ENCODE results near the gene PRKCI.
"Not testable (repeated sequence)": the region's sequence is repeated elsewhere in the genome, so short reads cannot be mapped to it uniquely, and the experiment has no call there.

The PRKCI gene

DNA sequence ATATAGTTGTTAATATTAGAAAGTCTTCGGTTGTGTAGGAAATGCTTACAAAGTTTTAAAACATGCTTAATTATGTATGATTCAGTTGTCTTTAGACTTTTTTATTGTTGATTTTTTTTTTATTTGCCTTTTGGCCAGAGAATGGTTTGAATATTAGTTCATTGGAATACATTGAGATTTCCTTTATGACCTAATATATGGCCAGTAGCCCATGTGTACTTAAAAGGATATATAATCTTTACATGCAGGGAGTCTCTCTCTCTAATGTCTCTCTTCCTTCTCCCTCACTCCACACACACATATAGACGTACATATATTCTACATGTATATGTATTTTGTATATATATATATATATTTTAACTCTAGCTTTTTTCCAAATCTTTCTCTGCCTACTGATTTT, 68.0 kb downstream of the PRKCI start:
- DNase-seq (ENCODE audit: low spot score), result no peak

DNA sequence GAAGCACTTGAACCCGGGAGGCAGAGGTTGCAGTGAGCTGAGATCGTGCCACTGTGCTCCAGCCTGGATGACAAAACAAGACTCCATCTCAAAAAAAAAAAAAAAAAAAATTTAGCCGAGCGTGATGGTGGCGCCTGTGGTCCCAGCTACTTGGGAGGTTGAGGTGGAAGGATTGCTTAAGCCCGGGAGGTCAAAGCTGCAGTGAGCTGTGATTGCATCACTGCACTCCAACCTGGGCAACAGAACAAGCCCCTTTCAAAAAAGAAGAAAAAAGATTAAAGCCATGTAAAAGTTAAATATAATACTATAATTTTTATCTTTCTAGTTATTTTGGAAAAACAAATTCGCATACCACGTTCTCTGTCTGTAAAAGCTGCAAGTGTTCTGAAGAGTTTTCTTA, 73.4 kb downstream of the PRKCI start:
- no peak for DNase-seq (ENCODE audit: low spot score)

DNA sequence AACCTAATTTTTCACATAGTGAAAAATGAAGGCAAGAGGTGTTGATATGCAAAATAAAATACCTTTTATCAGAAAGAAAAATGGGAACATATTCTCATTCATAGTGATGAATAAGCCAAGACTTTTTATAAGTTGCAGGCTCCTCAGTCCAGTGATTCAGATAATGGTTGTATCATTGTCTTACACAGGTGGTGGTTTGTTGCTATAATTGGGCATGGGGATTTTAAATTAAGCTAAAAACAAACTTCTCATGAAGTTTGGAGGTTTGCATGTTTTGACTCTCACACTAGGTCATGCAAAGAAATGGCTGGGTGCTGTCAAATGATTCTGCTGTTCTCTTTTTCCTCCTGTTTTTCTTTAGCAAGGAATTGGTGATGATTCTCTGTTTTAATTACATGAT, 74.5 kb downstream of the PRKCI start:
- DNase-seq (ENCODE audit: low spot score), result no peak

DNA sequence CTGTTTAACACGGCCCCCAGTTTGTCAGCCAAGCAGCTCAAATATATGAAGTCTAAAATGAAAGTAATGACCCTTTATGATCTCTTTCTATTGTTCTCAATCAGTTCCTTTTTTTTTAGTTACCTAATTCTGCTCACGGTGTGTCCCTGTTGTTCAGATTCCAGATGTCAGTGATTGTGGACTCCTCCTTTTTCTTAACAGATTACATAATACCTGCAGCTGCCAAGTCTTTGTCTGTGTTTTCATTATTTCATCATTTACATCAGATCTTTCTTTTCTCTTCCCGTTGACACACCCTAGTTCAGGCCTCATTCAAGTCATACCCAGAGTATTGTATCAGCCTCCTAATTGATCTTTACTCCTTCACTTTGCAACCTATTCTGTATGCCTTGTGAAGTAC, 79.2 kb downstream of the PRKCI start:
- DNase-seq (ENCODE audit: low spot score), result no peak

DNA sequence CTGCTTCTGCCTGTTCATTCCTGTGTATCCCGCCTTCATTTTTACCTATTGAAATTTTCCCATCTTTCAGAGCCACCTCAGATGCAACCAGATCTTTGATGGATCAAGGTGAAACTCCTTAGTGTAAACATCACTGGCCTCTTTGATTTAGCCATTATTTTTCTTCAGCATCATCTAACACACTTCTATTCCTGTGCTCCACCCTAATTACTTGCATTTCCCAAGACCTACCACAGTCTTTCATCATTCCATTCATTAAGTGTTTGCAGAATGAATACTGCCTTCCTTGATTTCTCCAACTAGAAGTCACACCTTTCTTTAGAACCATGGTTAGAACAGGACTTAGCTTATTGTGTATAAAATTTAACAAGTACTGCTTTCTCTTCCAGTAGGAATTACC, 79.8 kb downstream of the PRKCI start:
- no peak for DNase-seq (ENCODE audit: low spot score)

DNA sequence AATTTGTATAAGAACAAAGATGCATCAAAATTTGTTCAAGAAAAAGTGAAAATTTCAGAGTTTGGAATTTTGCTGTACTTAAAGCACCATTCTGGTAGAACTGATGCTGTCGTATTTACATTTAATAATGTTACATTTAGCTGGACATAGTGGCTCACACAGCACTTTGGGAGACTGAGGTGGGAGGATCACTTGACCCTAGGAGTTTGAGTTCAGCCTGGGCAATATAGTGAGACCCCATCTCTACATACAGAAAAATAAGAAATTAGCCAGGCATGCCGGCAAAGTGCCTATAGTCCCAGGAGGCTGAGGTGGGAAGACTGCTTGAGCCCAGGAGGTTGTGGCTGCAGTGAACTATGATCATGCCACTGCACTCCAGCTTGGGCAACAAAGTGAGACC, 83.8 kb downstream of the PRKCI start:
- no peak for DNase-seq (ENCODE audit: low spot score)

DNA sequence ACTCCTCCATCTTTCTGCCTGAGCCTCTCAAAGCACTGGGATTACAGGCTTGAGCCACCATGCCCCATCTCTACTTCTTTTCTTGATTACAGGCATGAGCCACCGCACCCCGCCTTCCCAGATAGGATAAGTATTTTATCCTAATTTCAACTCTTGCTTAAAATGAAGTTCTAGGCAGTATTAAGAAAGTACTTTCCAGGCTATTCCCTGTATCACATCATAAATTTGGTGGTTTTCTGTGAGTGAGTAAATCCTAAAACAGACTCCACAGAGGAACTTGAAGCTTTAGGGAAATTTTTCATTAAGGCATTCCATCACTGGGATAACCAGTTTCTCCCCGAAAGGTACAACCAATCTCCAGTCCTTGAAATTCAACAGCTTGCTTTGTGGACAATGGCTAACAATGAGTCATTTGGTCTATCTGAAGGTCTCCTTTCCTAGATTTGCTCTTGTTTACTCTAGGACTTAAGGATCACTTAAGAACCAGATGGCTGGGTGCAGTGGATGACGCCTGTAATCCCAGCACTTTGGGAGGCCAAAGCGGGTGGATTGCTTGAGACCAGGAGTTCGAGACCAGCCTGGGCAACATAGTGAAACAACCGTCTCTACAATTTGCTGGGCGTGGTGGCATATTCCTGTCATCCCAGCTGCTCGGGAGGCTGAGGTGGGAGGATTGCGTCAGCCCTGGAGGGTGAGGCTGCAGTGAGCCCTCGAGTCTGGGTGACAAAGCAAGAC, 85.6 kb downstream of the PRKCI start:
- DNase-seq (ENCODE audit: low spot score), result no peak

DNA sequence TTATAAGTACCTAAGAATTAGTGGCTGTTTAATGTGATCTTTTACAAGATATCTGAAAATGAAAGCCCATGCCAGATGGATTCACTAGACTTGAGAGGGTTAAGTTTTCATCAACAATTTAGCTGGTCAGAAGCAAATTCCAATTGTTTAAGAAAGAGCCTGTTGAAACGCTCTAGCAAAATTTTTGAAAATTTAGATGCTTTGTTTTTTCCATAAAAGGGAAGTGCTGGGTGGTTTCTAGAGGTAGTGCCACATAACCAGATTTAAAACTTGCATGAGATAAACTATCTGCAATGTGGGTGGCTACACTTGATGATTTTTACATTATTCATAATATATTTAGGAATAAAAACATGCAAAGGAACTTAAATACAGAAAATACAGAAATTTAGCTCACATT, 86.8 kb downstream of the PRKCI start:
- no peak for DNase-seq (ENCODE audit: low spot score)

DNA sequence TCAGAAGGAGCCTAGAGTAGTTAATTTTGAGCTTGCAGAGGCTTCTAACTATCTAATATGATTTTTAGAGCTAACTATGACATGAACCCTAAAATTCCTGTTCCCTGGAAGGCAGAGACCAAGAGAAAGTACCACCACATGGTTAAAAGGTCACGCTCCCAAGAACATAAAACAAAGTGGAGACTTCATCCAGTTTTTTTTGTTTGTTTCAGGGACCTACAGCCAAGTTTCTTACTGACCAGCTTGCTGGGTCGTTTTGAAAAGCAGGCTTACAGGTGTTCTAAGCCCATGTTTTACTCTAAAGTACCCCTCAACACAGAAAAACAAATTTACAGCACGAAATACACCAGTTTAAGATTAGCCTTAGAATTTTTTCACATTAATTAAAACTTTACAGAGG, 95.7 kb downstream of the PRKCI start:
- DNase-seq (ENCODE audit: low spot score), result no peak

DNA sequence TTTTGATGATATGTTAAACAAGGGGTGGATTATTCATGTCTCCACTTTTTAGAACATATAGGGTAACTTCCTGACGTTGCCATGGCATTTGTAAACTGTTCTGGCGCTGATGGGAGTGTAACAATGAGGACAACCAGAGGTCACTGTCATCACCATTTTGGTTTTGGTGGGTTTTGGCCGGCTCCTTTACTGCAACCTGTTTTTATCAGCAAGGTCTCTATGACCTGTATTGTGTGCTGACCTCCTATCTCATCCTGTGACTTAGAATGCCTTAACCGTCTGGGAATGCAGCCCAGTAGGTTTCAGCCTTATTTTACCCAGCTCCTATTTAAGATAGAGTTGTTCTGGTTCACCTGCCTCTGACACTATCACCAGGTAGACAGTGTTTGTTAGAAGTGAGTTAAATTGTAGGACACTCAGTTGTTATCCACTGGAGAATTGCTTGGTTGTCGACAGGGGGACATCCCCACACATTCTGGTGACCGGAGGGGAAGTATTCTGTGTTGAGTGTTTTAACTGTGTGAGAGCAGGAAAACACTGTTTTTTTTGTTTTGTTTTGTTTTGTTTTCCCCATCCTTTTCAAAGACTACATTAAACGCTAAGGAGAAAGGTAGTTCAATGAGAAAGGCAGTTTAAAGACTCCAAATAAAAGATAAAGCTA, 98.4 kb downstream of the PRKCI start:
- no peak for DNase-seq (ENCODE audit: low spot score)

DNA sequence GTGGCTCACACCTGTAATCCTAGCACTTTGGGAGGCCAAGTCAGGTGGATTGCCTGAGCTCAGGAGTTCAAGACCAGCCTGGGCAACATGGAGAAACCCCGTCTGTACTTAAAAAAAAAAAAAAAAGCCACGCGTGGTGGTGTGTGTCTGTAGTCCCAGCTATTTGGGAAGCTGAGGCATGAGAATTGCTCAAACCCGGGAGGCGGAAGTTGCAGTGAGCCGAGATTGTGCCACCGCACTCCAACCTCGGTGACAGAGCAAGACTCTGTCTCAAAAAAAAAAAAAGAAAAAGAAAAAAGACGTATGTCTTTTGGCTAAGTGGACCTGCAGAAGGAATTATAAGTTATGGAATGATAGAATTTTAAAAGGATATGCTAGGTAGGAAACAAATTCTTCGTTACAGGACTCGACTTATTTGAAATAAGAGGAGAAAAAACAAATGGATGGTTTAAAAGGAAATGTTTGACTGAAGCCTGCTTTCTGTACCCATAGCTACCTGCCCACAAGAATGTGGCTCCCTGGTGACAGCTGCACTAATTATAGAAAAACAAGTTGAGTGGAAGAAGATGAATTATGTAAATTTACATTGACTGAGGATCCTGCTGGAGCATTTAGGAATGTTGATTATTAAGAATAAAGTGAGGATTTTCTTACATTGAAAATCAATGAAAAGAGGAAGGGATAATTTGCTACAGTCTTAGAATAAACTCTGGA, 99.3 kb downstream of the PRKCI start:
- no peak for DNase-seq (ENCODE audit: low spot score)

DNA sequence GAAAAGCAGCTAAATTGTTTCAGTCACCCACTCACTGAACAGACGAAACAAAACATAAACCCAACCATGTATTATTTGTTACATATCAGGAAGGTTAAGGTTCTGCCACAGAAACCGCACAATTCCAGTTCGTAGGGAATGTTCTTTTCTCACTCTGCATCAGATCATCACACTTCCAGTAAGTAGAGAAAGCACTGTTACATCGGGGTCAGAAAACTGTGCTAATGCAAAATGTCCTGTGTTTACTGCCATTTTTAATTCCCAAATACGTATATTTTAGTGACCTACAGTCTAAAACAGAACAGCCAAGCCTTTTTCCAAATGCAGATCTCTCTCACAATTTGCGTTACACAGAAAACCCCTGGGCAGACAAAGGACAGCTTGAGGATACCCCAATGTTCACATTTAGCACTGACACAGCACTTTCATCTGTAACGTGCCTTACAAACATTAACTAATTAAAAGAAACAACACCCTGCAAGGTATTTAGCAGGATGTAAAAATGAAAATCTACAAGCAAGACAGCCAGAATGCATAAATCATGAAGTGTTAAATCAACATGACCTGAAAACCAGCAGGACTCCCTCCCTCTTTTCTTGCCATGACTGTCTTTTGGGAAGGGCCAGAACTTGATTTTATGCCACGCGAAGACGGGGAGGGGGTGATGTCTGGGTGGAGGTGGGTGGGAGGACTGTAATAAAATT, 100.5 kb downstream of the PRKCI start:
- no peak for DNase-seq (ENCODE audit: low spot score)

DNA sequence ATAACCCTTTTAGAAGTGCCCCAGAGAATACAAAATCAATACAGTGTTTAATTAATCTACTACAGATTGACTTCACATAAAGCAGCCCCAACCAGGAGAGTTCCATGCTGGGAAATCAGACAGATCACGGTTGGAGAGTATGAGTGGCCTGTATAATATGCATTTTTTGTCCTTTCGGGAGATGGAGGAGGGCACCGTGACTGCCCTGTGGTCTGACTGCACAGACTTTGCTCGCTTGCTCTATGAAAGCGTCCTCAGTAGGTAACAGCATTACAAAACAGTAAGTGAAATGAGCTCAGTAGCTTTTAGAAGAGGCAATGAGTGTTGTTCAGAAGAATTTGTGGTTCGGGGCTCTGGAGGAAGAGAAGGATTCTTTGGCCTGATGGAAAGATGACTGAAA, 101.1 kb downstream of the PRKCI start:
- DNase-seq (ENCODE audit: low spot score), result no peak

DNA sequence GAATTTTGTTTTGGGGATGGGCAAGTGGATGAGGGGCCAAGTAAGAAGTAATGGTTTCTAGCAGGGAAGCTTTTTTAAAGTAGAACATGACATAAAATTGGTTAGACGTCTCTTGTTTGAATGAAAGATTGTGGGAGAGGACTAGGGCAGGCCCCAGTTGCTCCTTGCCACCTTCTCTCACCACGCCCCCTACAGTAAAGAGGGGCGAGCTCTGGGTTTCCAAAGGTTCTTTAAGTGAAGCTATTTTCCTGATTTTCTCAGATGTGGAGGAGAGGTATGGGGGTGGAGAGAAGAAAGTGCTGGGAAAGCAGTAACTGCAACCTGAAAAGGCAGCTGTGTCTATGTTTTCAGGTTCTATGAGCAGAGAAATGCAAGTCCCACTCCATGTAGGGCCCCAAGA, 102.7 kb downstream of the PRKCI start:
- no peak for DNase-seq (ENCODE audit: low spot score)

DNA sequence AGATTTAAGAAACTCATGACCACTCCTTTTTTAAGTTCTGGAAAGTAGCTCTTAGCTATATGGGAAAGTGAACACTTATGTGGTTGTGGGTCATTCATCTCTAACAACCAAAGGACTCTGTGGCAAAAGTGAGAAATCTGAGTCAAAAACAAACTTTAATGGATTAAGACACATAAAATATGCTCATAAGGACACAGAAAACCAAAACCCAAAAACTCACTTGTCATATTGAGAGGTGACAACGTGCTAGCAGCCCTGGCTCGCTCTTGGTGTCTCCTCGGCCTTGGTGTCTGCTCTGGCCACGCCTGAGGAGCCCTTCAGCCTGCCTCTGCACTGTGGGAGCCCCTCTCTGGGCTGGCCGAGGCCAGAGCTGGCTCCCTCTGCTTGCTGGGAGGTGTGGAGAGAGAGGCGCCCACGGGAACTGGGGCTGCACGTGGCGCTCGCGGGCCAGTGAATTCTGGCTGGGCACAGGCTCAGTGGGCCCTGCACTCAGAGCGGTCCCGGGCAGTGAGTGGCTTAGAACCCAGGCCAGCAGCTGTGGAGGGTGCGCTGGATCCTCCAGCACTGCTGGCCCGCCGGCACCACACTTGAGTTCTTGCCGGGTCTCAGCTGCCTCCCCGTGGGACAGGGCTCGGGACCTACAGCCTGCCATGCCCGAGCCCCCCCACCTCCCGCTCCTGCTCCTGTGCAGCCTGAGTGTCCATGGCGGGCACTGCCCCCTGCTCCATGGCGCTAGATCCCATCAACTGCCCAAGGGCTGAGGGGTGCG, 105.0 kb downstream of the PRKCI start:
- no peak for DNase-seq (ENCODE audit: low spot score)

DNA sequence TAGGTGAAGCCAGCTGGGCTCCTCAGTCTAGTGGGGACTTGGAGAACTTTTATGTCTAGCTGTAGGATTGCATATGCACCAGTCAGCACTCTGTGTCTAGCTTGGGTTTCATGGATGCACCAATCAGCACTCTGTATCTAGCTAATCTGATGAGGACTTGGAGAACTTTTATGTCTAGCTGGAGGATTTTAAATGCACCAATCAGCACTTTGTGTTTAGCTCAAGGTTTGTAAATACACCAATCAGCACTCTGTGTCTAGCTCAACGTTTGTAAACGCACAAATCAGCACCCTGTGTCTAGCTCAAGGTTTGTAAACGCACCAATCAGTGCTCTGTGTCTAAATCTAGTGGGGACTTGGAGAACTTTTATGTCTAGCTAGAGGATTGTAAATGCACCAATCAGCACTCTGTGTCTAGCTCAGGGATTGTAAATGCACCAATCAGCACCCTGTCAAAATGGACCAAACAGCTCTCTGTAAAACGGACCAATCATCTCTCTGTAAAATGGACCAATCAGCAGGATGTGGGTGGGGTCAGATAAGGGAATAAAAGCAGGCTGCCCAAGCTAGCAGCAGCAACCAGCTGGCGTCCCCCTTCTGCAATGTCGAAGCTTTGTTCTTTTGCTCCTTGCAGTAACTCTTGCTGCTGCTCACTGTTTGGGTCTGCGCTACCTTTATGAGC, 105.8 kb downstream of the PRKCI start:
- not testable (repeated sequence) for DNase-seq (ENCODE audit: low spot score)

DNA sequence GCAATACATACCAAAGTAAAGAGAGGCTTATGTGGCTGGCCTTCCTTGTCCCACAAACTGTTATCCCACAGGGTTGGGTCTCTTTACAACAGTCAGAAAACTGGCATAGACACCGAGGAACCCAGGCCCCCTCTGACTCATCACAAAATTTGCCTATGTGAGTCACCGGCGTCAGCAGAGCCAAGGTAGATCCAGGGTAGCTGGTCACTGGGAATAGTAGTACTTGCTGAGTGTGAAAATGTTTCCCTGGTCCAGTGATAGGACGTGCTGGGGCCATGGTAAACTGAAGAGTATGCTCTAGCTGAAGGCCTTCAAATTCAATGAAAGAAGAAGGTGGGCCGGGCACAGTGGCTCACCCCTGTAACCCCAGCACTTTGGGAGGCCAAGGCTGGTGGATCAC, 108.1 kb downstream of the PRKCI start:
- no peak for DNase-seq (ENCODE audit: low spot score)

DNA sequence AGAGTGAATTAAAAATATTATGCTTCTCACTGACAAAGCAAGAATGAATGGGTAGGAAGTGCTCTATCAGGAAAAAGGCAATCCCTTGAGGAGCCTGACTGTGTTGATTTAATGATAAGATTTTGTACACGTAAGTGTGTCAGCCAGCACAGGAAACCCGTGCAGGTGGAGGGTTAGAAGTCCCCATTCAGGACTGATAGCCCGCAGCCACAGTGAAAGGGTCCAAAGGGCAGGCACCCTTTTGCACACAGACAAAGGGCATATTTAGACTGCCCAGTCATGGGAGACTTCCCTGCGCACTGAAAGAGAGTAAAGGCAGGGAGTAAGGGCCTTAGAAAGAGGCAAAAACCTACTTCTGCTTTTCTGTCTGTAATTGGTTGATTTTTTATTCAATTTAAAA, 108.9 kb downstream of the PRKCI start:
- DNase-seq (ENCODE audit: low spot score), result no peak

DNA sequence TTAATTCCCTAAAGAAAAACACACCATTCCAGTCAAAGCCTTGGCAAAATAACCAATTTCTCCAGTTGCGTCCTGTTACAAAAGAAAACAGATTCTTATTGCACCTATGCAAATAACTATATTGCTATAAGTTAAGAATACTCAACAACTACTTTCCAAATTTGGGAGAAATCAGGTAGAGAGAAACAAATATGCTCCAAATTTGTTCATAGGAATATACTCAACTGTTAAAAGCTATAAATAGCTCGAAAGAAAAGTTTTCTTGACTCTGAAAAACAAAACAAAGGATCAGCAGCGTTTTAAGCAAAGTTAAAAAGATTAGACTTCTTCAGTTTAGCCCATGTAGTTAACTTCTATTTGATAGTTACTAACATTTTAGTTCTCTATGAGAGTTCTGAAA, 115.2 kb downstream of the PRKCI start:
- DNase-seq (ENCODE audit: low spot score), result no peak

DNA sequence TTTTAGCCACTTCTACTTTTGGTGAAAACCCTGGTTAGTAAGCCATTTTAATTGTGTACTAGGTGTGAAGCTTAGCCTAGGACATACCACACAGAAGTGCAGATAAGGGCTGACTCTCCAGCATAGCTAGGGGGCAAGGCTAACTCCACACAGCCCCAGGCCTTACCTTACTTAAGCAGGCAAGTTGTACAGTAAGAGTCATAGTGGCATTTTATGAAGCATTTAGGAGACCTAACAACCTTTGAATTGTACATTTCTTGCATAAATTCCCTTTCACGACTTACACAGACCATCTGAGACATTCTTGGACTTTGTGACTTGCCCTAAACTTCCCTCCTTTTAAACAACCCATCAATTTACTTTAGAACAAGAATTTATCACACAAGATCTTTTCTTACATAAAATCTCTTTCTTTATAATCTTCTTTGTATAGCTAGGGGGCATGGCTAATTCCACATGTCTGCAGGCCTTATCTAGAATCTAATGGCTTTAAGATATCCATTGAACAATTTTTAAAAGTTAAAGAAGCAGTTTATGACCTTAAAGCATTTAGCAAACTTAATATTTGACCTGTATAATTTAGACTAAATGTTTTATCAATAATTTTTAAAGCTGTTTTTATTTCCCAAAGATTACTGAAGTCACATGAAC, 116.6 kb downstream of the PRKCI start:
- DNase-seq (ENCODE audit: low spot score), result no peak
